Cerebellar nuclear complex (tissue), 1 donor: ENCODE results near the gene ATXN1.

Source experiments
- DNase-seq, 2 experiments: peaks; one replicate each; lab custom pipeline; 2025; lab: John Stamatoyannopoulos, UW

ATXN1 gene

GRCh38 chr6:16305246-16305725 is 456.0 kb downstream of the ATXN1 start:
- no peak for DNase-seq

GRCh38 chr6:16302721-16303552 is 458.3 kb downstream of the ATXN1 start:
- DNase-seq = no peak

- DNase-seq = no peak
These were observed 459.7 kb downstream of the ATXN1 start for GRCh38 chr6:16301511-16301910.

GRCh38 chr6:16299861-16300260 is 461.4 kb downstream of the ATXN1 start:
- no peak for DNase-seq

GRCh38 chr6:16296061-16296670 is 465.1 kb downstream of the ATXN1 start:
- DNase-seq = no peak

GRCh38 chr6:16295471-16295870 is 465.8 kb downstream of the ATXN1 start:
- no peak for DNase-seq

GRCh38 chr6:16295060-16295459 is 466.2 kb downstream of the ATXN1 start:
- DNase-seq = no peak

GRCh38 chr6:16294371-16294770 is 466.9 kb downstream of the ATXN1 start:
- DNase-seq = no peak

- no peak for DNase-seq
These were observed 468.3 kb downstream of the ATXN1 start for GRCh38 chr6:16292942-16293341.

GRCh38 chr6:16292432-16292831 is 468.8 kb downstream of the ATXN1 start:
- no peak for DNase-seq

- no peak for DNase-seq
These were observed 469.5 kb downstream of the ATXN1 start for GRCh38 chr6:16291739-16292138.

- DNase-seq = no peak
These were observed 473.1 kb downstream of the ATXN1 start for GRCh38 chr6:16288163-16288562.

GRCh38 chr6:16286151-16286522 is 475.1 kb downstream of the ATXN1 start:
- no peak for DNase-seq

GRCh38 chr6:16285467-16286150 is 475.7 kb downstream of the ATXN1 start:
- DNase-seq = no peak

- DNase-seq = no peak
These were observed 476.8 kb downstream of the ATXN1 start for GRCh38 chr6:16284472-16284871.

GRCh38 chr6:16282370-16282769 is 478.9 kb downstream of the ATXN1 start:
- no peak for DNase-seq

- DNase-seq = no peak
These were observed 482.0 kb downstream of the ATXN1 start for GRCh38 chr6:16279243-16279642.

GRCh38 chr6:16278750-16279149 is 482.5 kb downstream of the ATXN1 start:
- DNase-seq = no peak

- peak in 1 of 2 experiments; percentile 30 for DNase-seq
These were observed 483.1 kb downstream of the ATXN1 start for GRCh38 chr6:16278048-16278724.

- DNase-seq = no peak
These were observed 483.9 kb downstream of the ATXN1 start for GRCh38 chr6:16277101-16277981.

GRCh38 chr6:16274885-16275589 is 486.2 kb downstream of the ATXN1 start:
- DNase-seq = no peak
